GM19455 (cell line): ENCODE data around the gene ATE1.
"Not testable (repeated sequence)": the region's sequence is repeated elsewhere in the genome, so short reads cannot be mapped to it uniquely, and the experiment has no call there.

Experiments
- ATAC-seq: cut with Tn5 transposase; IDR thresholded peaks from one replicate; pipeline ENCODE4 v1.9.1; 2021; ENCODE audit not compliant: unreplicated experiment

Gene ATE1

GRCh38 chr10:121927841-121928527 is at the start of gene ATE1:
Gene ATE1 (minus strand): TSS chr10:121928031. CDS start chr10:121927949, 82 bp downstream.
- ATAC-seq: peak; percentile 78

- ATAC-seq: no peak
Measured at GRCh38 chr10:121976607-121977006, 48.8 kb upstream of the ATE1 start.

- ATAC-seq: no peak
Measured at GRCh38 chr10:121975295-121976086, 47.7 kb upstream of the ATE1 start.

GRCh38 chr10:121974535-121975294 is 46.9 kb upstream of the ATE1 start, which contains the start of gene NSMCE4A:
Gene NSMCE4A (minus strand): TSS chr10:121975217. CDS start chr10:121975165, 52 bp downstream.
- peak; percentile 83 for ATAC-seq

- no peak for ATAC-seq
Measured at GRCh38 chr10:121974019-121974534, 46.2 kb upstream of the ATE1 start.

GRCh38 chr10:121969086-121969485 is 41.3 kb upstream of the ATE1 start:
- ATAC-seq: not testable (repeated sequence)

GRCh38 chr10:121965996-121966395 is 38.2 kb upstream of the ATE1 start:
- no peak for ATAC-seq

GRCh38 chr10:121961456-121961855 is 33.6 kb upstream of the ATE1 start:
- no peak for ATAC-seq

GRCh38 chr10:121959671-121960070 is 31.8 kb upstream of the ATE1 start:
- no peak for ATAC-seq

GRCh38 chr10:121956111-121957061 is 28.6 kb upstream of the ATE1 start:
- no peak for ATAC-seq

- ATAC-seq: no peak
Measured at GRCh38 chr10:121952226-121952625, 24.4 kb upstream of the ATE1 start.

GRCh38 chr10:121949451-121949850 is 21.6 kb upstream of the ATE1 start:
- no peak for ATAC-seq

GRCh38 chr10:121949049-121949448 is 21.2 kb upstream of the ATE1 start:
- ATAC-seq: no peak

GRCh38 chr10:121947343-121948330 is 19.8 kb upstream of the ATE1 start:
- ATAC-seq: no peak

GRCh38 chr10:121942749-121943416 is 15.1 kb upstream of the ATE1 start:
- no peak for ATAC-seq

GRCh38 chr10:121941532-121941931 is 13.7 kb upstream of the ATE1 start:
- no peak for ATAC-seq

GRCh38 chr10:121936295-121936694 is 8.5 kb upstream of the ATE1 start:
- no peak for ATAC-seq

GRCh38 chr10:121935702-121936101 is 7.9 kb upstream of the ATE1 start:
- ATAC-seq: no peak
